COLO668 (cell line): ENCODE measurements around the gene SLC5A6.
"Not testable (repeated sequence)": the region's sequence is repeated elsewhere in the genome, so short reads cannot be mapped to it uniquely, and the experiment has no call there.

ENCODE experiments used
- DNase-seq: peaks from one replicate; lab custom pipeline; 2025; ENCODE audit not compliant: unreplicated experiment; lab: John Stamatoyannopoulos, UW

The SLC5A6 gene

DNA sequence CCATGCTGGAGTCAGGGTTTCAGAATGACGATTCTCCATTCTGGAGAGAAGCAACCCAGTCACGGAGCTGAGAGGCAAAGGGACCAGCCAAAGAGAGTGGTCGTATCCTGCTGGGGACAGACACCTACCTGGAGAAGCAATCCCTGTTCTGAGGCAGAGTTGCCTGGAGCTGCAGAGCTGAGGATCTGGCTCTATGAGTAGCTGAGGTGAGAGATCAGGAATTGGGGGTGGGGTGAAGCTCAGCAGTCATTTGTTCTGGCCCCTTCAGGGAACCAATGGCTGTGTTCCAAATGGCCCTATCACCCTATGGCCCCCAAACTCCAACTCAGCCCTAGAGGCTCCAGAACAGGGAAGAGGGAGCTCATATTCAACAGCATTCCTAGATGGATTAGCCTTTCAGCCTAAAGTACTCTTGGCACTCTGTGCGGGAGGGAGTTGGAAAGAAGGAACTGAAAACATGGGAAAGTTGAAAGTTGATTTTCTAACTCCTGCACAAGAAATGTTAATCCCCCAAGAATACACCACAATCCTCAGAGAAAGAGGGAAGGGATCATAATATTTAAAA is 3.5 kb downstream of the SLC5A6 start:
- DNase-seq = no peak

GRCh38 chr2:27206346-27206745 is 5.7 kb downstream of the SLC5A6 start:
- no peak for DNase-seq

DNA sequence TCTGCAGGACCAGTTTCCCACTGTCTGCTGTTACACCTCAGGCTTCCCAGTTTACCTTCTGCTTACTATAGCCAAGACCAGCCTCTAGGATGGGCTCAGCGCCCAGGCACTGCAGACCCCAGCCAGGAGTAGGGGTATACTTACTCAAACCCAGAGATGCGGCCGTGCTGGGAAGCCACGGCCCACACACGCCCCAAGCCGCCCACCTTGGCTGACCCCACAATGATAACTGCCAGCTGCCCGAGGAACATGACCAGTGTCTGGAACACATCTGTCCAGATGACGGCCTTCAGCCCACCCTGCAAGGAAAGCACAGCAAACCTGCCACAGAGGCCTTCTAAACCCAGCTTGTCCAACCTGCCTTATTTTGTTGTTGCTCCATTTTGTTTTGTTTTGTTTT is 6.9 kb downstream of the SLC5A6 start:
- DNase-seq = no peak

DNA sequence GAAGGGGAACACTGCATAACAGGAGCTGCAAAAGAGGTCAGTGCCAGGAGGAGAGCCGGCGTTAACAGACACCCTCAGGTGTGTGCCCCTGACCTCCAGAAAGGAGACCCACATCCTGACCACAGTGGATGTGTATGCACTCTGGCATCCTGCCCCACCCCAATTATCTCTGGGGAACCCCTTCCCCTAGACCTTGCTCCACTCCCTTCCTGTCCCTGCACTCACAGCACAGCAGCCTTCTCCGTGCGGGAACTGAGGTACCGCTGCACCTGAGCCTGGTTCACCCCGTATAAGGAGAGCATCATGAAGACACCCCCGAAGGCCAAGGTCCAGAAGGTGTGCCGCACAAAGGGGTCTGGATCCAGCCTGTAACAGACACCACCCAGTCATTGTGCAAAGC is 7.5 kb downstream of the SLC5A6 start:
- no peak for DNase-seq

DNA sequence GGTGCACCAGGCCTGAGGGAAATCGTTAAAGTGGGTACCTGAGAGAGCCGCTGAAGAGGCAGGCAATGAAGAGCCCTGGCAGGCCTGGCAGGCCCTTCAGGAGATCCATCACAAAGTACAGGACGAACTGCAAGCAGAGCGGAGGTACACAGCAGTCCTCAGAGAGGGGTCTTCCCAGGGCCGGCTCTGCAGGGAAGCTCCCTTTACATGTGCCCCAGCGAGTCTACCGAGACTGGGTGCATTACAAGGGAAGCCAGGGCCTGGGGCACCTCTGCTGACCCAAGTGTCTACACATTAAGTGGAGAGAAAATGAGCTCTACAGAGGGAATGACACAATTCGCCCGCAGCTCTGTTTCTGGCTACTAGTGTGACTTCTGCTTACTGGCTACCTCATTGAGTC is 8.3 kb downstream of the SLC5A6 start:
- no peak for DNase-seq

DNA sequence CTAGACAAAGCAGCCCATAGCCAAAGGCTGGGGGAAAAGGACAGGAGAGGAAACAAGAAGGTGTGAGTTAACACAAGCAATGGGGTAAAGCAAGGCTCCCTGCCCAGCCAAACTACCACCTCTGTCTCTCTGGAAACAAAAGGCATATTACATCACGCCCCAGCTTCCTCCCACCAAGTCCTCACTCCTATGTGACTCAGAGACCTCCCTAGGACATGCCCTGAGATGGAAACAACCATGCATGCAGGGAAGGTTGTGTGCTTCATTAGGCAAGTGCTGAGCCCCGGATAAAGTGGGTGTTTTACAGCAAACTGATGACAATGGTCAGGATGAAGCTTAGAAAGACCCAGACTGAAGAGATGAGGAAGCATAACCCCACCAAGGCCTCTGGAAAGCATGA is 9.2 kb downstream of the SLC5A6 start:
- DNase-seq = no peak

GRCh38 chr2:27201675-27202074 is 10.4 kb downstream of the SLC5A6 start:
- no peak for DNase-seq

- DNase-seq = no peak
Measured at GRCh38 chr2:27199241-27199640, 12.8 kb downstream of the SLC5A6 start.

DNA sequence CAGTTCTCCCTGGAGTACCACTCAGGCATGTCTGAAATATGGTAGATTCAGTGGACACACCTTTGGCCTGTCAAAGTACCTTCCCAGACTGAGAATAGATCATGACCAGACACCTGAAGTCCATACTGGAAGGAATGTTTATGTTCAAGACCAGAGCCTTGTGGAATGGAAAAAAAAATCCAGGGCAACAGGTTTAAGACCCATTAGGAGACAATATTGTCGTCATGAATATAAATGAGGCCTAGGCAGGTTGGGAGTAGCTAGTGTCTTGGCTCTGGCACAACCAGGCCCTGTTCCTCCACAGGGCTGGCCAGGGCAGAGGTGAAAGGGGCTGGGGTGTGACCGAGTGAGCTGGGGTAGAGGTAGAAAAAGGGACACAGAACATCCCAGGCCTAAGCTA is 13.4 kb downstream of the SLC5A6 start:
- no peak for DNase-seq

DNA sequence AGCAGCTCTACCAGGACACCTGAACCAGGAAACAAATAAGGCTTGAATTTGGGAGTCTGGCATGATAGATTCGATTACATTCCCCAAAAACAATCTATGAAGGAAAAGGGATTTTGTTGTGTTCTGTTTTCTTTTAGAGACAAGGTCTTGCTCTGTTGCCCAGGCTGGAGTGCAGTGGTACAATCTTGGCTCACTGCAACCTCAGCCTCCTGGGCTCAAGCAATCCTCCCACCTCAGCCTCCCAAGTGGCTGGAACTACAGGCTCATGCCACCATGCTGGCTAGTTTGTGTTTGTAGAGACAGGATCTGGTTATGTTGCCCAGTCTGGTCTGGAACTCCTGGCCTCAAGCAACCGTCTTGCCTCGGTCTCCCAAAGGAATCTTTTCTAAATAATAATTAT is 14.0 kb downstream of the SLC5A6 start:
- DNase-seq = not testable (repeated sequence)

DNA sequence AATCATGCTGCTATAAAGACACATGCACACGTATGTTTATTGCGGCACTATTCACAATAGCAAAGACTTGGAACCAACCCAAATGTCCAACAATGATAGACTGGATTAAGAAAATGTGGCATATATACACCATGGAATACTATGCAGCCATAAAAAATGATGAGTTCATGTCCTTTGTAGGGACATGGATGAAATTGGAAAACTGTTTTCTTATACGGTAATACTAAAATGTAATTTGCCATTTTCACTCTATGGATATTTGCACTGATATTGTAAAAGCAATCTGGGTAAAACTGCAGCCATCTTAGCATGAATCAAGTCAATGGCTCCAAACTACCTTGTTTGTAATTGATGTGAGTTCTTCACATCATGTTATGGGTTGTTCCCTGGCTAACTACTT is 16.3 kb downstream of the SLC5A6 start:
- not testable (repeated sequence) for DNase-seq

- no peak for DNase-seq
Measured at GRCh38 chr2:27194538-27195354, 17.3 kb downstream of the SLC5A6 start.

DNA sequence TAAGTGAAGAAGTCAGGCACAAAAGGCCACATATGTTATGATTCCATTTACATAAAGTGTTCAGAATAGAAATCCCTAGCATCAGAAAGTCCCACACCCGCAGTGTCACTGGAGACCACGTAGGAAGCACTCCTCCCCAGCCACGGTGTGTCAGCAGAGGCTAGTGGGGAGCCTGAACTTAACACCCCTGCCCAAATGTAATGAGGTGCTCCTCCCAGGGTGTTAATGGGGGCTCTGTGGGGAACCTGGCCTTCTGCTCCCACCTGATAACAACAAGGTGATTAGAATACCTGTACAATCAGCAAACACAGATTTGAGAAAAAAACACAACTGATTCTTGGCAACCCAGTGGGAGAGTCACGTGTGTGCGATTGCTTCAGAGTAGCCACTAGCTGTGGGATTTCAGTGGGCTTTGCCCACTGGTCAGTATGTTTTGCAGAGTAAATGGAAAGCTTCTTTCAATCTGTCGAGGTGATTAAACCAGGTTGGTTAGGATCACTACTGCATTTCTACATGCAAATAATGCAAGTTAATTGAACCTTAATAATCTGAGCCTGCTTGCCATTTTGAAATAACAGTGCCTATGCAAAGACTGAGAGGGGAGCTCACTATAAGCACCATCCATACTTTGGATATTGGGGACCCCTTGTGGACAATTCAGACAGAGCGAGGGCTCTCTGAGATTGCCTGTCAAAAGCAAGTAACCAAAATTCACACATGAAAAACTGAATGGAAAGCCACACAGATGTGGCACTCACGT is 20.8 kb downstream of the SLC5A6 start:
- peak; percentile 35 for DNase-seq

- DNase-seq = no peak
Measured at GRCh38 chr2:27189989-27190388, 22.1 kb downstream of the SLC5A6 start.

DNA sequence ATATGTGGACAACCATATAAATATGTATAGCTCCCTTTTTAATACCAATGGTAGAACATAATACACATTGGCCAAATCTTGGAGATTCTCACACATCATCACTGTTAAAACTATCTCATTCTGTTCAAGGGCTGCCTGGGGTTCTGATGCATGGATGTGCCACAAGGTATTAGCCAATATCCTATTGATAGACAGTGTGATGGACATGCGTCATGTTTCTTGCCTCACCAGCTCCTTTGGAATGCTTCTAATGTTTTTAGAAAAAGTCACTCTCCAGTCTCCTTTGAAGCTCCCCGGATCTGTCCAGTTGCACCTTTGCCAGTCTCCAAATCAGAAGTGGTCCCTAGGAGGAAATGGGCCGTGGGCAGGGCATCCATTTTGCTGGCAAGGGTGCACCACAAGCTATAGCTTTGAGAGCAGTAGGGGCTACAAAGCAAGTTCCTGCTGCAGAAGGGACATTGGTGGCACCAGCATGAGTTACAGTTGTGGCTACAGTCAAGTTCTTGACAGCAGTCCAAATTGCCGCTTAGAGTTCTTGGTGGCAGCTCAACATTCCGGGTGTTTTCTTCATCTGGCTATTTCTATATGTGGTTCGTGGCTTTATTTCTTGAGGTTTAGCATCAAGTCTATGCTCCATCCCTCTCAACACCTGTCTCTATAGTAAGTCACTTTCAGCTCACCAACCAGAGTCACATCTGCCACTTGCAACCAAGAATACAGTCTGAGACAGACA is 25.3 kb downstream of the SLC5A6 start:
- no peak for DNase-seq

DNA sequence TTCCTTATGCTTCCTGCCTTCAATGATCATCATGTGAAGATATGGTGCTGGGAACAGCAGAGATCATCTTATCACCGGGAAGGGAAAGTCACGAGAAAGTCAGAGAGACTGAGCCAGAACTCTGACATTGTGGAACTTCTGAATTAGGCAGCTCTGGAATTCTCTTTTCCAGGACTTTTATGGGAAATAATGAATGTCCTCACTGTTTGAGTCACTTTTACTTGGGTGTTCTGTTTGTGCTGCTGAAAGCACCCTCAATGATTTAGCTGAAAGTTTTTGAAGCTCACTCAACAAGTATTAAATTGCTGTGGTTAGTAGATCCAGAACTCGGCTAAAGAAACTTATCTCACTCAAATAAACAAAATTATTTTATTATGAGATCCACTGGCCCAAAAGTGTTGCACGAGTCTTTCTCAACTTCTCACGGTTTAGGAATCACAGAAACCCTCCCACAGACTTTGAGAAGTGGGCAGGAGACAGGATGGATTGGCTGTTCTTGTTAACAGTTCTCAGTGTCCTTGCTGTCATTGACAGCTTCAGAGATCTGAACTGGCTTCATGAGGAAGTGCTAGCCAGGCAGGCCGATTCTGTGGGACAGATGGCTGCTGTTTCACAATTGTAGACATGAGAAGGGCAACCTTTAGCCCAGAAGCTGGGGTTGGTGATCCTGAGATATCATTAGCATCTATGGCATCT is 26.6 kb downstream of the SLC5A6 start:
- DNase-seq = no peak

DNA sequence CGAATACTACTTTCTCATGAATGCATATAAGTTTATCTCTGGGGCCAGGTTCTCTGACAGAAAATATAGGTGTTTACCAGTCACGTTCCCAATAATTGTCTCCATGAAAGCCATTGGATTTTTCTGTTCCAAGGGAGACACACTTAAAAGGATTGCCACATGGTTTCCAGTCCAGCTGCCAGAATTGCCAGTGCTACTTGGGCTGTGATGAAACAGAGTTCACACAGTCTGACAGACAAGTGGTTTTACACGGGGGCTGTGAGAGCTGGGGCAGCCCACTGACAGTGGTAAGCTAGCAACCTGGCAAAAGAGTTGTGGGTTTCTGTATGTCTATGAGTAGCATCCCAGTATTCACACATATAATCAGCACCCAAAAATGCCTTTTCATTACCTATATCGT is 28.0 kb downstream of the SLC5A6 start:
- DNase-seq = no peak

DNA sequence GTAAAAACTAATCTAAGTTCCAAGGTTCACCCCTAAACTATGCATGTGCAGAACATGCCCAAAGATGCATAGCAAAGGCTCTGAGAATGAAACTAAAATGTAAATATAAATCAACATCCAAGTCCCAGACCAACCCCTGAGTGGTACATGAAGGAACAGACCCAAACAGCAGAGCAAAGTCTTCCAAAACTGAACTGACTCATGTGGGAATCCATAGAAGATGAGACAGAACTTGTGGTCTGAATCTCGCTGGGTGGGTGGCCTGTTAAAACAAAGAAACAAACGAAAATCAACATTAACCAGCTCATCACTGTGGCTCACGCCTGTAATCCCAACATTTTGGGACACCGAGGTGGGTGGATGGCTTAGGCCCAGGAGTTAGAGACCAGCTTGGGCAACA is 29.7 kb downstream of the SLC5A6 start:
- no peak for DNase-seq

GRCh38 chr2:27179344-27180000 is 32.6 kb downstream of the SLC5A6 start:
- no peak for DNase-seq

DNA sequence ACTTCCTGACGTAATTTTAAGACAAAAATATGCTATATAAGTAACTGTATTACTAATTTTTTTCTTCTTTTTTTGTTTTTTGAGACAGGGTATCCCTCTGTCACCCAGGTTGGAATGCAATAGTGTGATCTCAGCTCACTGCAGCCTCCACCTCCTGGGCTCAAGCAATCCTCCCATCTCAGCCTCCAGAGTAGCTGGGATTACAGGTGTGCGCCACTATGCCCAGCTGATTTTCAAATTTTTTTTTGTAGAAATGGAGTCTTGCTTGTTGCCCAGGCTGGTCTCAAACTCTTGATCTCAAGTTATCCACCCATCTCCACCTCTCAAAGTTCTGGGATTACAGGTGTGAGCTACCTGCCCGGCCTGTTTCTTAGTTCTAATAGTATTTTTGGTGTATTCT is 33.6 kb downstream of the SLC5A6 start:
- DNase-seq = no peak
